NB4 (cell line): Measurements from ENCODE around the gene ZCCHC14.

Experiments
- DNase-seq: peaks from one replicate; pipeline ENCODE4 v3.0.0; 2010; ENCODE audit warnings: low read depth
- H3K4me3 ChIP-seq: one replicate; pipeline ENCODE4 v1.5.1; 2011; ENCODE audit warnings: mild to moderate bottlenecking, low read depth, low read length, moderate library complexity
- MYC ChIP-seq: IDR thresholded peaks from 2 replicates; pipeline ENCODE4 v1.6.1; 2011; ENCODE audit warnings: low read depth, low read length
- POLR2A ChIP-seq: IDR thresholded peaks from 2 replicates; pipeline ENCODE4 v1.6.1; 2011; ENCODE audit warnings: mild to moderate bottlenecking; ENCODE audit not compliant: insufficient read length; ENCODE audit errors: extremely low read depth
- TF ChIP-seq, protein P1 (sequence below): IDR thresholded peaks from one replicate; pipeline ENCODE4 v1.5.1; 2012; ENCODE audit warnings: low read depth, low read length
- TF ChIP-seq, protein P2 (sequence below): IDR thresholded peaks from 2 replicates; pipeline ENCODE4 v1.6.1; 2011; ENCODE audit warnings: low read depth, low read length

Gene ZCCHC14

DNA sequence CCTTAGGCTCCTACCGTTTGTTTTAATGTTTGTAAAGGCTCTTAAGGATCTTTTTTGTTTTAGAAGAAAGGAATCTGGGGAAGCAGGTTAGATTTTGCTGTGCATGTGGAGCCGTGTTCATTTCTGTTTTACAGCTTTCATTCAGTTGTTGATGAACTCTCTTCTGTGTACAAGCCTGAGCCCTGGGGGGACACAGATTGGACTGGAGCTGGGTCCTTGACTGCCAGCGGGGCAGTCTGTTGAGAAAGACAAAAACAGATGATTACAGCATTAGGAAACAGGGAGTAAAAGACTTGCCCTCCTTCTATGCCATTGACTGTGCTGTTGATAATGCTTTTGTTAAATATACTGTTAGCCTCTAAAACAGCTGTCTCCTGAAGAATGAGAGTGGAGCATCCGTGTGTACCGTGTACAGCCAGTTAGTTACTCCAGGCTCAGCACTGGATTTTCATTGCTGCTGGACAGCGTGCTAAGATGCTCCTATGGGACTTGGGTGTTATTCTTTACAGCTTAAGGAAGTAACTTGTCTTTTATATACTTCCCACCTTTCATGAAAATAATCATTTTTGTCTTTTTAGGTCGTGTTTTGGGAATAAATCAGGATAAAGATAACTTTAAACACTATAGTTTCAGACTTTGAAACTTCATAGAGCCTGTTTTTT lies 97.5 kb downstream of the ZCCHC14 start:
- TF ChIP-seq, protein P1, sequence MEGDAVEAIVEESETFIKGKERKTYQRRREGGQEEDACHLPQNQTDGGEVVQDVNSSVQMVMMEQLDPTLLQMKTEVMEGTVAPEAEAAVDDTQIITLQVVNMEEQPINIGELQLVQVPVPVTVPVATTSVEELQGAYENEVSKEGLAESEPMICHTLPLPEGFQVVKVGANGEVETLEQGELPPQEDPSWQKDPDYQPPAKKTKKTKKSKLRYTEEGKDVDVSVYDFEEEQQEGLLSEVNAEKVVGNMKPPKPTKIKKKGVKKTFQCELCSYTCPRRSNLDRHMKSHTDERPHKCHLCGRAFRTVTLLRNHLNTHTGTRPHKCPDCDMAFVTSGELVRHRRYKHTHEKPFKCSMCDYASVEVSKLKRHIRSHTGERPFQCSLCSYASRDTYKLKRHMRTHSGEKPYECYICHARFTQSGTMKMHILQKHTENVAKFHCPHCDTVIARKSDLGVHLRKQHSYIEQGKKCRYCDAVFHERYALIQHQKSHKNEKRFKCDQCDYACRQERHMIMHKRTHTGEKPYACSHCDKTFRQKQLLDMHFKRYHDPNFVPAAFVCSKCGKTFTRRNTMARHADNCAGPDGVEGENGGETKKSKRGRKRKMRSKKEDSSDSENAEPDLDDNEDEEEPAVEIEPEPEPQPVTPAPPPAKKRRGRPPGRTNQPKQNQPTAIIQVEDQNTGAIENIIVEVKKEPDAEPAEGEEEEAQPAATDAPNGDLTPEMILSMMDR: no peak
- TF ChIP-seq, protein P2, sequence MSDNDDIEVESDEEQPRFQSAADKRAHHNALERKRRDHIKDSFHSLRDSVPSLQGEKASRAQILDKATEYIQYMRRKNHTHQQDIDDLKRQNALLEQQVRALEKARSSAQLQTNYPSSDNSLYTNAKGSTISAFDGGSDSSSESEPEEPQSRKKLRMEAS: no peak
- no peak for TF ChIP-seq MYC
- no peak for DNase-seq
- H3K4me3 ChIP-seq: no peak overlapping the region

DNA sequence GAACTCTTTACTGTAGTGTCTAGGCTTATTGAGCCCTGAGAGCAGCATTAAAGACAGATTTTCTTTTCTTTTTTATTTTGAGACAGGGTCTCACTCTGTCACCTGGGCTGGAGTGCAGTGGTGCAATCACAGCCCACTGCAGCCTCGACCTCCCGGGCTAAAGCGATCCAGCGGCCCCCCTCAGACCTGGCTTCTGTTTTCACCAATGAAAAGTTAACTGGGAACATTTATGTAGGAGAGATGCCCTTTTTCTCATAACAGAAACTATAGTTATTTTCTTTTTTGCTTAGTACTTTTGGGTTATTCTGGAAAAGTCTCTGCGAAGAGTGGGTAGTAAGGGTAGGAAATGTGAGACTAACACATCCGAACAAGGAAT lies 99.2 kb downstream of the ZCCHC14 start:
- TF ChIP-seq, protein P2: no peak
- TF ChIP-seq POLR2A: no peak
- no peak for TF ChIP-seq MYC
- TF ChIP-seq, protein P1: no peak
- no peak for DNase-seq
- peak overlapping the region; percentile 84 for H3K4me3 ChIP-seq

DNA sequence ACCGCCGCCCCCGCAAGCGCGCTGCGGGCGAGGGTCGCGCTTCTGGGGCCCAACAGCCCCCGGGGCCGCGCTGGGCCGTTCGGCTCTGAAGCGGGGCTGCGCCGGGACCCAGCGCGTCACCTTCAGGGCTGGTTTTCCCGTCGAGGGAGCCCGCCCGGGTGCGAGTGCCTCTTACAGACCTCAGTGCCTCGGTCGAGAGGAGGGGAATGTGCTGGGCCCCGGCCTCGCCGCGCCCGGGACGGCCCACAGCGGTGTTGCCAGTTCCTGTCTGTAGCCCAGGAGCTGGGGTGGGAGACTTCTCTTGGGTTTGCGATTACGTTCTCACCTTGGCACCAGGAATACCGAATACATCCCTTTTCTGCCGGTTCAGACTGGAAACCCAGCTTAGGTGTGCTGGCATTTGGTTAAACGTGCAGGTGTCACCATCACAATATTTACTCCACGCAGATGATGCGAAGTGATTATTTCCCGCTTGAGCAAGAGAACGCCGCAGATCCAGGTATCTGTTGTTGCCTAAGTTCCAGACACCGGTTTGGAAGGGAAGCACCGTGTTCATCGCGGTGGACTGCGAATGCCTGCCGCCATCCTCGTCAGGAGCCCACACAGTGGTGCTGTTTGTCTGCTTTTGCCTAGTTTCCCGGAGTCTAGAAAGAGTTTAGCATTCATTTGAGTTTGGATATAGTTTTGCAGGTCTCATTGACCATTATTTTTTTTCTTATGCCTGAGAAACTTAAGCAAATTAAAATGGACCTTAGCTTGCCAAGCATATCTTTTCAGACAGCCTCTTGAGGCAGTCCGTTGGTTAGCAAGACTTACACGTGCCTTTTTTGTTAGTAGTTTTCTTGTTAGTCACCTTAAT lies 99.8 kb downstream of the ZCCHC14 start:
- DNase-seq: peak; percentile 70
- TF ChIP-seq, protein P2: no peak
- TF ChIP-seq MYC: no peak
- TF ChIP-seq POLR2A: no peak
- TF ChIP-seq, protein P1: no peak
- peak overlapping the region; percentile 84 for H3K4me3 ChIP-seq

DNA sequence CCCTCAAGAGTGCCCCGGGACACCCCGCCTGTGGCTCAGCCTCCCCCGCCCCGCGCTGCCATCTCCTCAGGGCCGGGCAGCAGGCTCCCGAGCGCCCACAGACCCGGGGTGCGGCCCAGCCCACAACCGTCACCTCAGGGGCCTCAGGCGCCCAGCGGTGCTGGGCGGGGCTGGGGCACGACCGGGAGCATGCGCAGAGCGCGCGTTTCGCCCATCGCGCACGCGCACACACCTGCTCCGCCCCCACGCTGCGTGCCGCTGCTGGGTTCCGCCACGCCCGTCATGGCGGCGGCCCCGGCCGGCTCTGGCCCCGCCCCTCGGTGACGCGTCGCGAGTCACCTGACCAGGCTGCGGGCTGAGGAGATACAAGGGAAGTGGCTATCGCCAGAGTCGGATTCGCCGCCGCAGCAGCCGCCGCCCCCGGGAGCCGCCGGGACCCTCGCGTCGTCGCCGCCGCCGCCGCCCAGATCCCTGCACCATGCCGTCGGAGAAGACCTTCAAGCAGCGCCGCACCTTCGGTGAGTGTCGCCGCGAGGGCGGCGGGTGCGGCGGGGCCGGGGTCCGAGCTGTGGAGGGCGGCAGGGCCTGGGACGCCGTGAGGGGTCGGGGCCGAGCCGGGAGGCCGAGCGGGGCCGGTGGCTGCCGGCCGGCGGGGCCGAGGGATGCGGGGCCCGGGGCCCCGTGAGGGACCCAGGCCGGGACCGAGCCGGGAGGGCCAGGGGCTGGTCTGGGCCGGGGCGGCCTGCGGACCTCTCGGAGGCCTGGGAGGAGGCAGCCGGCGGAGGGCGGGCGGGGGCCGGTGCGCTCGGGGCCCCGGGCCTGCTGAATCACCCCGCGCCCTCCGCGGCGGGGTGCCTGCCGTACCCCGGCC lies 100.6 kb downstream of the ZCCHC14 start, which contains the start of gene MAP1LC3B:
TSS of gene MAP1LC3B (plus strand) at position 387 of the 871 bp plus-strand sequence. CDS start at position 479, 92 bp downstream.
- peak within 1 kb of the TSS; percentile 84 for H3K4me3 ChIP-seq
- peak; percentile 97 for DNase-seq
- peak; percentile 52 for TF ChIP-seq POLR2A
- TF ChIP-seq, protein P2: peak; percentile 80
- TF ChIP-seq, protein P1: no peak
- peak; percentile 88 for TF ChIP-seq MYC

DNA sequence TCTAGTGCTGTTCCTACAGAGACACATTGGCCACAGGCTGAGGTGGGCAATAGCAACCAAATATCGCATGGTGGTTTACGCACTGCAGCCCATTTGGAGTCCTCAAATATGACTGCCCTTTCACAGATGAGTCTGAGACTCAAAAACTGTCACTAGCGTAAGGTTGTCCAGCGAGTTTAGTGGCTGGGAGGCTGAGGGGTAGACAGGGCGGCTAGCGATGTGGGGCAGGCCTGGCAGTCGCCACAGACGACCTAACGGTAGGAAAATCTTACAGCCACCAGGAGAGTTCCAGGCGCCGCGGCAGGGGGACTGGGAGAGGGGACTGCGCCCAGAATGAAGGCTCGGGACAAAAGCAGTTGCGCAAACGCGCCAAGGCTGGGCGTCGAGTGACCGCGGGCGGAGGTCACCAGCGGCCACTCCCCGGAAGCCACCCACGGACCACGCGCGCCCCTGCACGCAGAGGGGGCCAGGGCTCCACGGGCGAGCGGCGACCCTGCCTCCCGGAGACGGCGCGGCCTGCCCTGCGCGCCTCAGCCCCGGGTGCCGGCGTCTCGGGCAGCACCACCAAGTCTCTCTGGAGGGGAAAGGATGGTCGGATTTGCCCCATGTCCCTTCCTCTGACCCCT lies 101.4 kb downstream of the ZCCHC14 start:
- H3K4me3 ChIP-seq: peak overlapping the region; percentile 54
- no peak for DNase-seq
- TF ChIP-seq, protein P1: no peak
- TF ChIP-seq, protein P2: no peak
- TF ChIP-seq MYC: no peak
